ENCODE measurements around the gene TBCD. TPM values are rescaled to one million over a fixed set of nuclear protein-coding genes. Genes with fewer than 3 reads are reported as not detected.

TBCD gene
- total RNA-seq, 1 experiment from 2014 or later = 173 TPM

- DNase-seq (ENCODE audit: low spot score) (no peak), ATAC-seq (no peak)
- Mint-ChIP-seq H3K9me3 (no peaks in the 10 kb centered on the region), H3K4me1 (peaks cover 8% of the 10 kb centered on the region), H3K27me3 (ENCODE audit: low read depth) (no peaks in the 10 kb centered on the region), H3K27ac (no peak overlapping the region), H3K36me3 (peaks cover 47% of the 10 kb centered on the region), H3K4me3 (no peak overlapping the region)
- POLR2A ChIA-PET = no interaction called here
- TF ChIP-seq USF2 (CRISPR knock-in tag; IDR thresholded peaks at IDR 0.05) (no peak), SP1 (CRISPR knock-in tag; conservative IDR thresholded peaks at IDR 0.05) (no peak), FOXJ3 (CRISPR knock-in tag; IDR thresholded peaks at IDR 0.05; ENCODE audit: borderline replicate concordance) (no peak), MXD4 (CRISPR knock-in tag; IDR thresholded peaks at IDR 0.05; ENCODE audit: borderline replicate concordance) (no peak), IRF1 (CRISPR knock-in tag; IDR thresholded peaks at IDR 0.05) (no peak), NR1H2 (CRISPR knock-in tag; IDR thresholded peaks at IDR 0.05) (no peak), SMAD3 (CRISPR knock-in tag; IDR thresholded peaks at IDR 0.05; ENCODE audit: borderline replicate concordance) (no peak), TEAD4 (CRISPR knock-in tag; IDR thresholded peaks at IDR 0.05) (no peak), GRHL2 (CRISPR knock-in tag; IDR thresholded peaks at IDR 0.05; ENCODE audit: insufficient replicate concordance, severe bottlenecking) (no peak), ZNF671 (CRISPR knock-in tag; IDR thresholded peaks at IDR 0.05) (no peak), MAX (CRISPR knock-in tag; IDR thresholded peaks at IDR 0.05) (no peak), PRRX2 (CRISPR knock-in tag; IDR thresholded peaks at IDR 0.05) (no peak), TEAD1 (CRISPR knock-in tag; IDR thresholded peaks at IDR 0.05) (no peak), RELA (CRISPR knock-in tag; IDR thresholded peaks at IDR 0.05; ENCODE audit: borderline replicate concordance) (no peak), SOX15 (CRISPR knock-in tag; IDR thresholded peaks at IDR 0.05) (no peak), CTCF (IDR thresholded peaks at IDR 0.05) (no peak), FOXK1 (CRISPR knock-in tag; IDR thresholded peaks at IDR 0.05) (no peak), ZBTB43 (CRISPR knock-in tag; IDR thresholded peaks at IDR 0.05) (no peak), E2F4 (CRISPR knock-in tag; IDR thresholded peaks at IDR 0.05; ENCODE audit: borderline replicate concordance, low read depth) (no peak), ZNF317 (CRISPR knock-in tag; IDR thresholded peaks at IDR 0.05; ENCODE audit: borderline replicate concordance, low read depth) (no peak)
- CTCF ChIA-PET = interaction anchor here (1.1 kb wide), 1 partner anchor 118 kb away, joined by 3 read pairs; no protein-coding TSS in a partner anchor
These were observed 47.7 kb downstream of the TBCD start for GRCh38 chr17:82799591-82799990.

GRCh38 chr17:82800885-82801284, 49.0 kb downstream of the TBCD start:
- Mint-ChIP-seq H3K27me3 (ENCODE audit: low read depth) (no peaks in the 10 kb centered on the region), H3K9me3 (no peaks in the 10 kb centered on the region), H3K36me3 (peaks cover 48% of the 10 kb centered on the region), H3K4me1 (peaks cover 8% of the 10 kb centered on the region), H3K27ac (no peak overlapping the region; the same call in 1 of the 2 replicates), H3K4me3 (no peak overlapping the region)
- DNase-seq (ENCODE audit: low spot score) (no peak), ATAC-seq (no peak)
- ChIA-PET POLR2A (no interaction called here), CTCF (interaction anchor here (1.1 kb wide), 1 partner anchor 117 kb away, joined by 3 read pairs; no protein-coding TSS in a partner anchor)
- no peak for TF ChIP-seq PRRX2 (CRISPR knock-in tag; IDR thresholded peaks at IDR 0.05)
- no peak for TF ChIP-seq CREM (CRISPR knock-in tag; IDR thresholded peaks at IDR 0.05)
- no peak for TF ChIP-seq FOXK1 (CRISPR knock-in tag; IDR thresholded peaks at IDR 0.05)
- TF ChIP-seq MXD4 (CRISPR knock-in tag; IDR thresholded peaks at IDR 0.05; ENCODE audit: borderline replicate concordance) = no peak
- no peak for TF ChIP-seq USF2 (CRISPR knock-in tag; IDR thresholded peaks at IDR 0.05)
- TF ChIP-seq USF1 (CRISPR knock-in tag; IDR thresholded peaks at IDR 0.05) = no peak
- no peak for TF ChIP-seq ZNF425 (CRISPR knock-in tag; conservative IDR thresholded peaks at IDR 0.05)
